Osteoblast (primary cell): ENCODE measurements around the gene CCND1. TPM values are rescaled to one million over a fixed set of nuclear protein-coding genes. Genes with fewer than 3 reads are reported as not detected.
A peak's percentile ranks its signal among the peaks of the same experiment; 100 is the strongest.
"Not testable (repeated sequence)": the region's sequence is repeated elsewhere in the genome, so short reads cannot be mapped to it uniquely, and the experiment has no call there.

ENCODE experiments used
- DNase-seq: peaks from one replicate; pipeline ENCODE4 v3.0.0; 2011; ENCODE audit warnings: low spot score, mixed read lengths; ENCODE audit not compliant: insufficient read length; ENCODE audit errors: missing footprints
- H2AFZ ChIP-seq: 2 replicates; pipeline ENCODE4 v1.6.0; 2011; ENCODE audit warnings: mild to moderate bottlenecking, low read length
- H3K27ac ChIP-seq: 2 replicates; pipeline ENCODE4 v1.5.1; 2011; ENCODE audit warnings: mild to moderate bottlenecking, low read depth, low read length, moderate library complexity
- H3K27me3 ChIP-seq: 2 replicates; pipeline ENCODE4 v1.6.0; 2012; ENCODE audit warnings: mild to moderate bottlenecking, control low read depth, inconsistent platforms, low read length, moderate library complexity; ENCODE audit not compliant: insufficient read depth
- H3K36me3 ChIP-seq: 2 replicates; pipeline ENCODE4 v1.5.1; 2011; ENCODE audit warnings: mild to moderate bottlenecking, low read length, control low read depth, moderate library complexity; ENCODE audit not compliant: insufficient read depth
- H3K4me1 ChIP-seq: 2 replicates; pipeline ENCODE4 v1.5.1; 2011; ENCODE audit warnings: mild to moderate bottlenecking, low read length, control low read depth, moderate library complexity; ENCODE audit not compliant: insufficient read depth
- H3K4me2 ChIP-seq: 2 replicates; pipeline ENCODE4 v1.6.0; 2011; ENCODE audit warnings: mild to moderate bottlenecking, low read length; ENCODE audit not compliant: insufficient read depth
- H3K4me3 ChIP-seq: fragments of 200-600 bp; sonication (generic); 3 replicates; pipeline ENCODE4 v1.5.1; 2012; ENCODE audit warnings: mild to moderate bottlenecking, low read length, inconsistent platforms; ENCODE audit not compliant: insufficient read depth
- H3K79me2 ChIP-seq: 2 replicates; pipeline ENCODE4 v1.6.0; 2012; ENCODE audit warnings: mild to moderate bottlenecking, low read length, control low read depth, inconsistent platforms; ENCODE audit not compliant: insufficient read depth
- H3K9me3 ChIP-seq: 2 replicates; pipeline ENCODE4 v1.5.1; 2011; ENCODE audit warnings: low read depth, low read length, control low read depth
- H4K20me1 ChIP-seq: 2 replicates; pipeline ENCODE4 v1.6.0; 2012; ENCODE audit warnings: mild to moderate bottlenecking, low read length, control low read depth; ENCODE audit not compliant: insufficient read depth
- total RNA-seq: library from RNA; depleted of rRNA; stranded (reverse); fragments of >200 nt; gene quantifications from 2 replicates; pipeline ENCODE4 v1.2.3, GENCODE V29; 2012
- TF ChIP-seq, protein P1 (sequence below): IDR thresholded peaks from 2 replicates; pipeline ENCODE4 v1.5.1; 2011; ENCODE audit warnings: mild to moderate bottlenecking, low read depth, low read length, moderate library complexity; ENCODE audit errors: extremely low read depth

The CCND1 gene
- total RNA-seq, 1 donor: 187 TPM

DNA sequence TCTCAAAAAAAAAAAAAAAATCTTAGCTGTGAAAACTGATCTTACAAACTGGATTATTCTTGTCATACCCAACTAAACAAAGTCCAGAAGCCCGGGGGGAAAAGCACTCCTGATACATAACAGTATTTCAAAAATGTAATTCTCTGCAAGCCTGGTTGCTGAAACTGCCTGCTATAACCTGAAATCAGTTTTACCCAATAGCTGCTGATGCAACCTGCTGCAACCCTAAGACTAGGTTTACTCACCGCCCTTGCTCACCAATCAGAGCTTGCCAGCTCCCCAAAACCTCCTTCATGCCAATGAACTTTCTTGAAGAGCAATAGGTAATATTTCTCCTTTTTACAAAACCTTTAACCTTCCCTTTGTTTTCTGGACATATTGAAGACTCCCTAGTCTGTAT lies 50.5 kb downstream of the CCND1 start:
- no peaks in the 10 kb centered on the region for H3K79me2 ChIP-seq
- H3K4me3 ChIP-seq: no peak overlapping the region
- TF ChIP-seq, protein P1, sequence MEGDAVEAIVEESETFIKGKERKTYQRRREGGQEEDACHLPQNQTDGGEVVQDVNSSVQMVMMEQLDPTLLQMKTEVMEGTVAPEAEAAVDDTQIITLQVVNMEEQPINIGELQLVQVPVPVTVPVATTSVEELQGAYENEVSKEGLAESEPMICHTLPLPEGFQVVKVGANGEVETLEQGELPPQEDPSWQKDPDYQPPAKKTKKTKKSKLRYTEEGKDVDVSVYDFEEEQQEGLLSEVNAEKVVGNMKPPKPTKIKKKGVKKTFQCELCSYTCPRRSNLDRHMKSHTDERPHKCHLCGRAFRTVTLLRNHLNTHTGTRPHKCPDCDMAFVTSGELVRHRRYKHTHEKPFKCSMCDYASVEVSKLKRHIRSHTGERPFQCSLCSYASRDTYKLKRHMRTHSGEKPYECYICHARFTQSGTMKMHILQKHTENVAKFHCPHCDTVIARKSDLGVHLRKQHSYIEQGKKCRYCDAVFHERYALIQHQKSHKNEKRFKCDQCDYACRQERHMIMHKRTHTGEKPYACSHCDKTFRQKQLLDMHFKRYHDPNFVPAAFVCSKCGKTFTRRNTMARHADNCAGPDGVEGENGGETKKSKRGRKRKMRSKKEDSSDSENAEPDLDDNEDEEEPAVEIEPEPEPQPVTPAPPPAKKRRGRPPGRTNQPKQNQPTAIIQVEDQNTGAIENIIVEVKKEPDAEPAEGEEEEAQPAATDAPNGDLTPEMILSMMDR: no peak
- H3K27me3 ChIP-seq: peaks cover 29% of the 10 kb centered on the region
- H3K36me3 ChIP-seq: no peaks in the 10 kb centered on the region
- no peak overlapping the region for H3K27ac ChIP-seq
- no peak for DNase-seq
- H3K9me3 ChIP-seq: no peaks in the 10 kb centered on the region
- no peaks in the 10 kb centered on the region for H3K4me1 ChIP-seq
- H4K20me1 ChIP-seq: no peaks in the 10 kb centered on the region
- H2AFZ ChIP-seq: no peak overlapping the region
- no peak overlapping the region for H3K4me2 ChIP-seq

DNA sequence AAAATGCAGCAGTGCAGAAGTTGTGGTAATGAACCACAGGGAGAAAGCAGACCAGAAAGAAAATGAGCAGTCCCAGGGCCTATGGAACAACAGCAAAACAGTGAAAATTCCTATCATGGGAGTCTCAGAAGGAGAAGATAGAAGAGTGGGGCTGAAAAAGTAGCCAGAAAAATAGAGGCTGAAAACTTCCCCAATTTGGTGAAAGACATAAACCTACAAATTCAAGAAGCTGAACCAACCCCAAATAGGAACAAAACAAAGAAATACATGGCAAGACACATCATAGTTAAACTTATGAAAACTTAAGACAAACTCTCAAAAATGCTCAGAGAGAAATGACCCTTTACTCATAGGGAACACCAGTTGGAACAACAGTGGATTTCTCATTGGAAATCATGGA lies 51.5 kb downstream of the CCND1 start:
- TF ChIP-seq, protein P1: no peak
- H3K9me3 ChIP-seq: no peaks in the 10 kb centered on the region
- no peak for DNase-seq
- no peak overlapping the region for H3K27ac ChIP-seq
- H2AFZ ChIP-seq: no peak overlapping the region
- no peaks in the 10 kb centered on the region for H3K4me1 ChIP-seq
- H3K27me3 ChIP-seq: peaks cover 37% of the 10 kb centered on the region
- no peaks in the 10 kb centered on the region for H4K20me1 ChIP-seq
- H3K36me3 ChIP-seq: no peaks in the 10 kb centered on the region
- H3K4me3 ChIP-seq: no peak overlapping the region
- H3K4me2 ChIP-seq: no peak overlapping the region
- no peaks in the 10 kb centered on the region for H3K79me2 ChIP-seq

DNA sequence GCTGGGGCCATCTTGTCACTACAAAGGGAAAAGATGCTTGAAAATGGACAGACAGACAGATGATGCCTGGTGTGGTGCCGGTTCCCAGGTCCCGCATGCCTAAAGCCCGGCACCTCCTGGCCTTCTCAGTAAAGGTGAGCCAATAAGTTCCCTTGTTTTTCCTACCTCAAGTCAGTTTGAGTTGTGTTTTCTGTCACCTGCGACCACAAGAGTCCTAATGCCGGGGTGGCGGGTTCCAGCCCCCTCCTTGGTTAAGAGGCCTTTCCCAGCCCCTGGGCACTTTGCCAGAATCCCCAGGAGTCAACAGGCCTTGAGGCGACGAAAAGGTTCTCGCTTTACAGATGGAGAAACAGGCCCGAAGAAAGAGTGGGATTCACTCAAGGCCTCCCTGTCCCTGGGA lies 53.8 kb downstream of the CCND1 start:
- Histone ChIP-seq H3K27ac (no peak overlapping the region), H3K4me2 (no peak overlapping the region), H3K79me2 (no peaks in the 10 kb centered on the region), H3K36me3 (no peaks in the 10 kb centered on the region), H3K27me3 (peaks cover 53% of the 10 kb centered on the region), H2AFZ (no peak overlapping the region), H4K20me1 (no peaks in the 10 kb centered on the region), H3K9me3 (no peaks in the 10 kb centered on the region), H3K4me3 (no peak overlapping the region), H3K4me1 (no peaks in the 10 kb centered on the region)
- TF ChIP-seq, protein P1: no peak
- DNase-seq: no peak

DNA sequence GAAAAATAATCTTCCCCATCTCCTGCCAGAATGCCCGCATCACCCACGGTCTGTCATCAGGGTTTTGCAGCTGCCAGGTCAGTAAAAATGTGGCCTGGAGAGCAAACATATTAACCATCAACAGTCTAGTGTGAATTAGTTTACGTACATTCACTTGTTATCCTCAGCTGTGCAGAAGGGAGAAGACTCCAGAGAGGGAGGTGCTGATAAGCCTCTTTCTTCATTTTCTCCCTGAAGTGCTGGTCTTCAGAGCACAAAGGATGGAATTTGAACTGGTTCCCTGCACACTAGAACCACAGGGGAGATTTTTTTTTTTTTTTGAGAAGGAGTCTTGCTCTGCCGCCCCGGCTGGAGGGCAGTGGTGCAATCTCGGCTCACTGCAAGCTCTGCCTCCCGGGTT lies 54.6 kb downstream of the CCND1 start:
- Histone ChIP-seq H4K20me1 (no peaks in the 10 kb centered on the region), H3K79me2 (no peaks in the 10 kb centered on the region), H2AFZ (no peak overlapping the region), H3K4me3 (no peak overlapping the region), H3K9me3 (no peaks in the 10 kb centered on the region), H3K27ac (no peak overlapping the region), H3K36me3 (no peaks in the 10 kb centered on the region), H3K4me1 (no peaks in the 10 kb centered on the region), H3K27me3 (peaks cover 56% of the 10 kb centered on the region), H3K4me2 (no peak overlapping the region)
- TF ChIP-seq, protein P1: no peak
- DNase-seq: peak; percentile 68

DNA sequence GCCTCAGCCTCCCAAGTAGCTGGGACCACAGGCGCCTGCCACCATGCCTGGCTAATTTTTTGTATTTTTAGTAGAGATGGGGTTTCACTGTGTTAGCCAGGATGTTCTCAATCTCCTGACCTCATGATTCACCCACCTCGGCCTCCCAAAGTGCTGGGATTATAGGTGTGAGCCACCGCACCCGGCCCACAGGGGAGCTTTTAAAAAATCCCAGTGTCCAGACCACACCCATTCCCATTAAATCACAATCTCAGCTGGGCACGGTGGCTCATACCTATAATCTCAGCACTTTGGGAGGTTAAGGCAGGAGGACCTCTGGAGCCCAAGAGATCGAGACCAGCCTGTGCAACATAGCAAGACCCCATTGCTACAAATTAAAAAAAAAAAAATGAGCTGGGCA lies 55.0 kb downstream of the CCND1 start:
- H3K4me1 ChIP-seq, H2AFZ ChIP-seq, H4K20me1 ChIP-seq, H3K27ac ChIP-seq, H3K36me3 ChIP-seq, H3K79me2 ChIP-seq, H3K9me3 ChIP-seq, H3K4me3 ChIP-seq, H3K4me2 ChIP-seq, DNase-seq: not testable (repeated sequence)
- peaks cover 60% of the 10 kb centered on the region for H3K27me3 ChIP-seq
